RPMI8226 (cell line): ENCODE data around the gene POC5.

Source experiments
- DNase-seq: peaks from one replicate; pipeline ENCODE4 v3.0.0-alpha.2; 2015

The POC5 gene

GRCh38 chr5:75656311-75657003 lies 60.8 kb downstream of the POC5 start:
- DNase-seq, result no peak

- no peak for DNase-seq
These were observed 62.4 kb downstream of the POC5 start for GRCh38 chr5:75654693-75655295.

GRCh38 chr5:75653521-75653920 lies 63.7 kb downstream of the POC5 start:
- DNase-seq, result no peak

- DNase-seq, result no peak
These were observed 65.5 kb downstream of the POC5 start for GRCh38 chr5:75651575-75652238.

- no peak for DNase-seq
These were observed 68.5 kb downstream of the POC5 start for GRCh38 chr5:75648712-75649111.

- no peak for DNase-seq
These were observed 76.4 kb downstream of the POC5 start for GRCh38 chr5:75640826-75641225.

DNA sequence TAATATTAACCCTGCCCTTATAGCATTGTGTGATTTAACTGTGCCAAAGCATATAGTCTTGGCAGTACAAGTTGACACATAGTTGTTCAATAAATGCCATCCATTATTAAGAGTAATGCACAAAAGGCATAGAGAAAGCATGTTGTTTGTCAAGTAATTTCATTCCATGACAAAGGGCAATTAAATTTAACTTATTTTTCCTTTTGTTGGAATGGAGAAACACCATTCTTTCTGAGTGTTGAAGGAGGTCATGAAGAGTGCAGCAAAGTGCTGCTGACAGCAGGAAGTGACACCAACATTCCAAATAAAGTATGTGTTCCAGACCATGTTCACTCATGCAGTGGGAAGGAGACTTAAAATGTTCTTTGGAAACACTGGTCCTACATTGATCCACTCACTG lies 76.8 kb downstream of the POC5 start:
- DNase-seq, result no peak

DNA sequence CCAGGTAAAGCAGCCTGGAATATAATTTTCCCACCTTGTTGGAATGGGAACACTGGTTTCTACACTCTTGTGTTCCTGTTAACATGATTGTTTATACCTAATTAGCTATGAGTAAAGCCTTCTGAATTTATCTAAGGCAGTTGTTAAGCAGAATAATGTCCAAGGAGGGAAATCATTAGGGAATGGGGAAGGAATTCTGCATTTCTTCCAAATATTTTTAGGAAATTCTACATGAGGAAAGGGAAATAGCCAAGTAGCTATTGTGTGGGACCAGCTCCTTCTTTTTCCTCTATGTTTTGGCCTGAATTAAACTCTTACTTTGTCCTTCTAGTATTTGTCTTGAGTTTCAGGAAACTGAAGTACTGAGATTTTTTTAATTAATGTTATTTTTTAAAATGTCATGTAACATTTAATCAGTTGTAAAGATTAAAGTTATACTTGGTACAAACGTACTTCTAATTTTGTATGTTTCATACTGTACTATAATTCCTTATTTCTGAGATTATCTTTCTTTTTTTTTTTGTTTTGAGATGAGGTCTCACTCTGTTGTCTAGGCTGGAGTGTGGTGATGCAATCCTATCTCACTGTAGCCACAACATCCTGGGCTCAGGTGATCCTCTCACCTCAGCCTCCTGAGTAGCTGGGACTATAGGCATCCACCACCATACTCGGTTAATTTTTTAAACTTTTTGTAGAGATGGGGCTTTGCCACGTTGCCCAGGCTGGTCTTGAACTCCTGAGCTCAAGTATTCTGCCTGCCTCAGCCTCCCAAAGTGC lies 77.5 kb downstream of the POC5 start:
- no peak for DNase-seq

DNA sequence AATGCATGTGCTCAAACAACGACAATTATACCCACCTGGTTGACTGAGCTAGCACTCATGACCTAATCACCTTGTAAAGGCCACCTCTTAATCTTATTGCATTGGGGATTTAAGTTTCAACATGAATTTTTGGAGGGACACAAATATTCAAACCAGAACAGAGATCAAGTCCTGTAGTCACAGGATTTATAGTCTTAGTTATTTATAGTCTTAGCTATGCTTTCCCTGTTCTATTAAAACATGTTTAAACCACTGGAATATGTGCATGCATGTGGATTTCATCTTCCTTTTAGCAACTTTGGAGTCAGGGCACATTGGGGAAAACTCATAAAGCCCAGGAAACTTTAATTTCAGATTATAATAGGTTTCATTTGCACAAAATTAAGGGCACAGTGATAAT lies 79.3 kb downstream of the POC5 start:
- no peak for DNase-seq

- no peak for DNase-seq
These were observed 84.9 kb downstream of the POC5 start for GRCh38 chr5:75632321-75632720.

DNA sequence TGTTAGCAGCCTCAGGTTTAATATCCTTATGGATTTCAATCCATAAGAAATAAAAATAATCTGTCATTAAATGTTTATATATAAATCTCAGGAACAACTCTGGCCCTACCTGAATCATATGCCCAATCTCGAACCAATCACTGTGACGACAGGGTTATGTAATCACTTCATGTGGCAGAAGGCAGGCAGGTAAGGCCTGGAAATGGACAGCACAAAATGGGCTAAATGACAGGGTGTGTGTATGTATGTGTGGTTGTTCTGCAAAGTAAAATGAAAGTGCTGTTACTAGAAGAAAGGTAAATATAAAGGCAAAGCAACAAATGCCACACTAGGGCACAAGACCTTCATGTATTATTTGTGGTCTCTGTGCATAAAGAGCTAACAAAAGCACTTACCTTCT lies 86.4 kb downstream of the POC5 start:
- DNase-seq, result no peak

DNA sequence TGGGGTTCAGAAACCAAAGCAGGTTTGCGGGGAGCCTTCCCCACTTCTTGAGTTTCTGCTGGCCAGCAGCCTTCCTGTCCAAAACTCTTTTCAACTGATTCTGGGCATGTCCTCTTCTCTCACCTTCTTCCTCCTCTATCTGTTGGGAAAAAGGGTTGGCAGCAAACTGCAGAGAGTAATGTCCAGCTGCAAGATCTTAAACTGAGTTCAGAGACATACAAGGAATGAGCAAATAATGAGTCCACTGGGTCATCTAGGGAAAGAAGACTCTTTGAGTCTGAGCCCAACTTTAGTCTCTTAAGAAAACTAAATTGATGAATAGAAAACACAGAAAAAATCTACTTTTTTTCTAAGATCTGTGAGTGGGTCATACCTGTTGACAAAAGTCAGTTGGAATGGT lies 89.4 kb downstream of the POC5 start:
- DNase-seq, result no peak

- DNase-seq, result no peak
These were observed 90.3 kb downstream of the POC5 start for GRCh38 chr5:75626959-75627358.
